DMS79 (cell line): ENCODE results near the gene EIF2B1.
A peak's percentile ranks its signal among the peaks of the same experiment; 100 is the strongest.
"Not testable (repeated sequence)": the region's sequence is repeated elsewhere in the genome, so short reads cannot be mapped to it uniquely, and the experiment has no call there.

ENCODE experiments used
- DNase-seq: peaks from one replicate; lab custom pipeline; 2025; lab: John Stamatoyannopoulos, UW

The EIF2B1 gene

DNA sequence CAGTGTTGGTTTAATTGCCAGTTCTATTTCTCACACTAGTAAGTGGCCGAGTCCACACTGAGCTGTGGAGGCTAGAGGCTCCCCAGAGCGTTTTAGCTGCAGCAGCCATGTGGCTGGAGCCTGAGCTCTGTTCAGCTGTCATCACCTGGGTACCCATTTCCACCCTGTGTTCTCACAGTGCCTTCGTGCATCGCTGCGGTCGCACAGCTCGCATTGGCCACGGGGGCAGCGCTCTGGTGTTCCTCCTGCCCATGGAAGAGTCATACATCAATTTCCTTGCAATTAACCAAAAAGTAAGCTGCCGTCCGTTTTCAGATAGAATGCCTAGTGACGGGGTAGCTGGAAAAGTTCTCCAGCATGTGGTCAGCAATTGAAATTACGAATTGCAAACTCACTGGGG, 15.9 kb downstream of the EIF2B1 start:
- no peak for DNase-seq

DNA sequence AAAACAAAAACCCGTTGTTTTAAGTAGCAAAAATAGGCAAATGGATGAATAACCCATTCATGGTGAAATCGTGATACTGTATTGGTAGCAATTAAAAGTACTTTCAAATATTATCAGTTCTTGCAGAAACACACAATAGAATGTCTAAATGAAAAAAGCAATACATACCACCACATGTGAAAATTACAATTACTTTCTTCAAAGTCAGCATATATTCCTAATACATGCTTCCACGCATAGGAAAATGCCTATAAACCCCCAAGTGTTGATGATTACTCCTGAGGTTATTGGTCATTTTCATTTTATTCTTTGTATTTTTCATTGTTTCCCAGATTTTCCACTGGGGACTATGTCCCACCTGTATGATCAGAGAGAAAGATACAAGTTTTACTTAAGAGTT, 16.3 kb downstream of the EIF2B1 start:
- DNase-seq = no peak

DNA sequence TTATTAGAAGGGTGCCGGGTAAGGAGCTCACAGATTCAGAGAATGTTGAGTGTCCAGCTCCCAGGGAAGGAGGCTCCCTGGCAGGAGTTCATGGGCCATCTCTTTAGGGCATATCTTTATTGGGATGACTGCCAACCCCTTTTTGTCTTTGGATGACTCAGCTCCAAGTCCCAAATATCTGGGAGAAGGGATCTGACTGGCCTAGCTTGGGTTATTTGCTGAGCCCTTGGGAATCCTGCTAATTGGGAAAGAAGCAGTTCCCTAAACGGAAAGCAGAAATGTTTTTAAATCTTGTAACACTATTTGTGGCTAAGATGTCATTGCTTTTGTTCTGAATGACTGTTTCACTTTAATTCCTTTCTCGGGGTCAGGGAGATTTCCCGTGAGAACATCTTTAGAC, 19.0 kb downstream of the EIF2B1 start:
- no peak for DNase-seq

DNA sequence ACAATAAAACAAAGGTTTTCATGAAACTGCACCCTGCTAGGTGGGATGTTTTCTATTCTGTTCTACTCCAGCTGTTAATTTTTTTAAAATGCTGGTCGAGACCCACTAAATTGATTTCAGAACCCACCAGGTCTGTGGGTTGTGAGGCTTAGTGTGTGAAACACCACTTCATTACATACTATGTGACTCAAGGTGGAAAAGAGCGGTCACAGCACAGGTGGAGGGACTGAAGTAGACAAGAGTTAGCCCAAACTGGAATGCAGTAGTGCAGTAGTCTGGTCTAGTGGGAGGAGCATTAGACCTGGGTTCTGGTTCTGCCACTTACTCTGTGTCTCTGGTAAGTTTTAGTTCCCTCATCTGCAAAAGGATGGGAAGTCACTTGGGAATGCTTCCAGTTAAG, 19.4 kb downstream of the EIF2B1 start:
- no peak for DNase-seq

DNA sequence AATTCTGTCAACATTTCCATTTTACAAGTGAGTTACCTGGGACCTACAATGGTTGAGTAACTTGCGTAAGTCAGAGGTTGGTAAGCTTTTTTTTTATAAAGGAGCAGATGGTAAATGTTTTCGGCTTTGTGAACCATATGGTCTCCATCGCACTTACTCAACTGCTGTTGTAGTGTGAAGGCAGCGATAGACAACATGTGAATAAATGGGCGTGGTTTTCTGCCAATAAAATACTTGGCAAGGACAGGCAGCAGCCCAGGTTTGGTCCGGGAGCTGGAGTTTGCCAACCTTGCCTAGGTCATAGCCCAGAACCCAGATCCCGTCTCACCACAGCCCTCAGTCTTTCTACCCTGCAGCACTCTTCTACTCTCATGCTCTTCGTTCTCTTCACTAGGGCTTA, 25.3 kb downstream of the EIF2B1 start:
- no peak for DNase-seq

DNA sequence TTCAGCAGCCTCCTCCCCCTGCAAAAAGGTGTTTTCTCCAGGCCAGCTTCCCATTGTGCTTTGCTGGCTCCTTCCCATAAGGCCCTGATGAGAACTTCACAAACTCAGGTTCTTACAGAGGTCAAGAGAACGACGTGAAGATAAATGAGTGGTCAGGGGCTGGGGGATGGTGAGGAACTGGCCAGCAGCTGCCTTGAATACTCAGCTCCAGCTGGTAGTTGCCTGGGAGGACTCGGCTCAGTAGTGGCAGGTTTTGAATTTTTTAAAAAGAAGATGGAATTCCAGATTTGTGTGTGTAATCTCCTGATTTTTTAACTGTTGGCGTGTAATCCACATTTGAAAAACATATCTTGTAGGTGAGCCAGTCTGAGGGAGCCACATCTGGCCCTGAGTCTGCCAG, 25.7 kb downstream of the EIF2B1 start:
- DNase-seq = no peak

DNA sequence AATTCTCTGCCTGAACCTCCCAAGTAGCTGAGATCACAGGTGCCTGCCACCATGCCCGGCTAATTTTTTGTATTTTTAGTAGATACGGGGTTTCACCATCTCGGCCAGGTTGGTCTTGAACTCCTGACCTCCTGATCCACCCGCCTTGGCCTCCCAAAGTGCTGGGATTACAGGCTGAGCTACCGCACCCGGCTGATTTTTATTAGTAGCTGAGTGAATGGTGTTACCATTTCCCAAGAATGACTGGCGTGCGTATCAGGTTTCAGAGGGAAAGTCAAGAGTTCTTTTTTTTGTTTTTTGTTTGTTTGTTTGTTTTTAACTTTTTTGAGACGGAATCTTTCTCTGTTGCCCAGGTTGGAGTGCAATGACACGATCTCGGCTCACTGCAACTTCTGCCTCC, 30.0 kb downstream of the EIF2B1 start:
- not testable (repeated sequence) for DNase-seq

DNA sequence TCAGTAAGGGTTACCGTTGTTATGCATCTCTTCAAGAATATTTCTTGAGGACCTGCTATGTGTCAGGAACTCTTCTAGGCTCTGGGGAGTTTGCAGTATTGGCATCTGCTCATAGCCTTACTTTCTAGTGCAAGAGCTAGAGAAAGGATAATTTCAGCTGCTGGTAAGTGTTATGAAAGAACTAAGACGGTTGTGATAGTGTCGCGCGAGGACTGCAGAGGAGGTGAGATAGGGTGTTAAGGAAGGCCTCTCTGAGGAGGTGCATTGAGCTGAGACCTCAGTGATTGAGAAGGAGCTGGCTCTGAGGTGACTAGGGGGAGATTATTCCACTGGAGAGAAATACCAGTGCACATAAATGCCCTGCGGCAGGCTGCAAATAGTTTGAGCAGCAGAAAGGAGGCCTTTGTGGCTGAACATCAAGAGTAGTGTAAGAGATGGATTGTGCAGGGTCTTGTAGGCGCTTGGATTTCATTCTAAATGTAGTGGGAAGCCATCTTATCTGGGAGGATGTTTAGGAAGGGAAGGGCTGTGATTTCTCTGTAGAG, 30.8 kb downstream of the EIF2B1 start:
- no peak for DNase-seq

DNA sequence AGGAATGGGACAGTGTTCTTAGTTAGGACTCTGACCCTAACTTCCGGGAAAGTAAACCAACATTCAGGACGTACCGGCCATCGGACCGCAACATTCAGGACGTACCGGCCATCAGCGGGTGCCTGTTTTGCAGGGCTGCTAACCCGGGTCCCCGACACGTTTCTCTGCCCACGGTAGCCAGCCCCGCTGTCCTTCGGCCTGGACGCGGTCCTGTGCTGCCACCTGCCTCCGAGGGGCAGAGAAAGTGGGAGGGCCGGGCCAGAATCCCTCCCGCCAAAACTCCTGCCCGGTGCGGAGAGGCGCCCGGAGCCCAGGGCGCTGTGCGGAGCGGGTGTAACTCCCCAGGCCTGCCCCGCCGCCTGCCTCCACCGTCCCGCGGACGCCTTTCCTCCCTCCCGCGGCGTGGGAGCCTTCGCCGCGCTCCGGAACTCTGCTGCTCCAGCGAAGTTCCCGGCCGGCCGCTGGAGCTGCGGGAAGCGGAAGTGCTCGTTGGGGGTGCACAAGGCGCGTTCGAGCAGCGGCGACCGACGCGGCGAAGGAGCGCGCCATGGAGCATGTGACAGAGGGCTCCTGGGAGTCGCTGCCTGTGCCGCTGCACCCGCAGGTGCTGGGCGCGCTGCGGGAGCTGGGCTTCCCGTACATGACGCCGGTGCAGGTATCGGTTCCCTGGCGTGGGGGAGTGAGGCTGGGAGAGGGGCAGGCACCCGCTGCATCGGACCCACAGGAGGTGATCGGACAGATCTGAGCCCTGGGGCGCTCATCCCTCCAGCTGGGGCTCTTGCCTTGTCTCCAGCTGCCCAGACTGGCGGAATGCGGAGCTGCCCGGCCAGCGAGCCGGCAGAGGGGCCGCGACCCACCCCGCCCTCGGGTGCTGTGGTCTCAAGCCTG, 31.6 kb downstream of the EIF2B1 start, which contains the start of gene DDX55:
TSS of gene DDX55 (plus strand) at position 498 of the 888 bp plus-strand sequence. CDS start at position 548, 50 bp downstream.
- peak; percentile 66 for DNase-seq

DNA sequence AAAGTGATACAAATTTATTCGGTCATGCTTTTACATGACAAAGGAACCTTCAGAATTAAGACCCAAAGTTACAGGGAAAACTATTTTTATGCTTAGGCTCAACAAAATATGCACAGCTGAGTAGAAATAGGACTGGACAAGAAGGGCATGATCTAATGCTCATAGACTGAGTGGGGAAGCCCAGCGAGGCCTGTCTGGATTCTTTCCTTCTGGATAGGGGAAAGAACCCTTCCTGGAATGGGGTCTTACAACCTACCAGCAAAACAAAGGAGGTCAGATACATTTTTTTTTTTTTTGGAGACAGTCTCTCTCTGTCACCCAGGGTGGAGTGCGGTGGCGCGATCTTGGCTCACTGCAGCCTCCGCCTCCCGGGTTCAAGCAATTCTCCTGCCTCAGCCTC, 33.8 kb downstream of the EIF2B1 start:
- no peak for DNase-seq

DNA sequence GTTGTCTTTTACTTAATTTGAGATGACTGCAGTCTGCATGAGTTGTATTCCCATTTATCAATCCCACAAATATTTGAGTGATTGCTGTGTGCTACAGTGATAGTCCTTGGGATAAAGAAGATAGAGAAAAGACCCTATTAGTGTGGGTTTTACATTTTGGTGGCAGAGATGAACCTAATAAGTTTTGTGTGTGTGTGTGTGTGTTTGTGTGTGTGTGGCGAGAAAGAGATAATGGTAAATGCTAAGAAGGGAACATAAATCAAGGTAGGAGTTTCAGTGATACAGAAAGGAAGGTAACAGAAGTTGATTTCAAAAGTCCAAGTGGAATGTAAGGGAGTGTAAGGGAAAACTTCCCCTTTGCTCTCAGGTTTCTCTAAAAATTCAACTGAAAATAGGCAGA, 34.2 kb downstream of the EIF2B1 start:
- DNase-seq = no peak

DNA sequence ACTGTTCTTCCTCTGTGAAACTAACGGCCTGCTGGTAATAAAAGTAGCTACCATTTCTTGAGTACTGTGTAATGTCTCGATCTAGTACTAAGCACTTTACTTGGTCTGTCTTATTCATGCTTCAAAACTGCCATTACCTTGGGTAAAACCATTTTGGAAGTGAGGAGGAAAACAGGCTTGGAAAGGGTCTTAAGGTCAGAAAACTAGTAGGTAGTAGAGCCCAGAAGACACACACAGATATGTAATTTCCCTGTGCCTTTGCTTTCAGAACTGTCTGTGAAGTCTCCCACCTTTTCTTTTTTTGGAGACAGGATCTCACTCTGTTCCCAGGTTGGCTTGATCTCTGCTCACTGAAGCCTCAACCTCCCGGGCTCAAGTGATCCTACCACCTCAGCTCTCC, 35.0 kb downstream of the EIF2B1 start:
- no peak for DNase-seq

DNA sequence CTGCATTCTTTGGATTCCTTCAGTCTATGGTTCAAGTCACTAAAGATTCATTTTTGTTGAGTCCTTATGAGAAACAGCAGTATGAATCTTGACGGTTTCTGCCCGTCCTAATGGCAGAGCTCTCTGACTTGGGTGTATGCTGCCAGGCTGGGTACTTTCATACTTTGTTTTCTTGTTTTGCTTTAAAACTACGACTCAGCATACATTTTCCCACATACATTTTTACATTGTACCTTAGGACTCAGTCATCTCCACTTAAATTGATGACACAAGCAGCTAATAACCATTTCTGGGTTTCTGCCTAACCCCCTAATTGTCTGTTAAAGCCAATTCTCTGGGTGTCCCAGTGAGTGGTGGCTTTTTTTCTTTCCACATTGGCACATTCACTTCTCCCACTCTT, 36.4 kb downstream of the EIF2B1 start:
- no peak for DNase-seq

DNA sequence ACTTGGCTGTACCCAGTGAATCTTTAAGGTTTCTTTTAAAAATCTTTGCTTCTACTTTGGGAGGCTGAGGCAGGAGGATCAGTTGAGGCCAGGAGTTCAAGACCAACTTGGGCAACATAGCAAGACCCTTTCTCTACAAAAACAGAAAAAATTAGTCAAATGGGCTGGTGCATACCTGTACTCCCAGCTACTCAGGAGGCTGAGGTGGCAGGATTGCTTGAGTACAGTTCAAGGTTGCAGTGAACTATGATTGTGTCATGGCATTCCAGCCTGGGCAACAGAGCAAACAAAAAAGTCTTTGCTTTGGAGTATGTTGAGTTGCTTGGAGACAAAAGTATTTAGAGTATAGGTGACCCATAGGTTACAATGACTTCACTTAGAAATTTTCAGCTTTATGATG, 37.8 kb downstream of the EIF2B1 start:
- DNase-seq = no peak

DNA sequence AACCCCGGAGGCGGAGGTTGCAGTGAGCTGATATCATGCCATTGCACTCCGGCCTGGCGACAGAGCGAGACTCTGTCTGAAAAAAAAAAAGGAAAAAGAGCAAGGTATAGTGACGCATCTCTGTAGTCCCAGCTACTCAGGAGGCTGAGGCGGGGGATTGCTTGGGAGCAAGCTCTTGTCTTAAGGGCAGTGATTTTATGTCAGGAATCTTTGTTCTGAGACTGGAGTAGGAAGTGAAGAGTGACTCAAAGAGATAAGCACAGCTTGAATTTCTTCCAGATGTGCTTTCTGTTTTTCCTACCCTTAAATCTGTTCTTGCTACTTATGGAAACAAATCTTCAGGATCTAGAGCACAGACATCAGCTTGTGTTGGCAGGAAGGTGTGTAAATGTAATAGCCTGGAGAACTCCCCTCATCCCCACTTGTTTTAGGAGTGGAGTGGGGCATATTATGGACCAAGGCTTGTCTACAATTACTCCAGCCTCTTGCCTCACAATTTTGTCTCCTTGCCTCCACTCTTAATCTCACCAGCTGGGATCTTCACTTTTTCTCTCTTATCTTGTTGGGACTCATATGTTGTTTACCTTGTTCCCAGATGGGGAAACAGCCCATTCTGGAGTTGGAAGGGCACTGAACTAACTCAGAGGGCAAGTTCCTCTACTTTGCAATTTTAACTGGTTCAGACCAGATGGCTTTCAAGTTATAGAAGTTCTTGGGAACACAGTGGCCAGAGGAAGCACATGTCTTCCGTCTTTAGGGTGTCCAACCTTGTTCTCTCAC, 41.6 kb downstream of the EIF2B1 start:
- no peak for DNase-seq

DNA sequence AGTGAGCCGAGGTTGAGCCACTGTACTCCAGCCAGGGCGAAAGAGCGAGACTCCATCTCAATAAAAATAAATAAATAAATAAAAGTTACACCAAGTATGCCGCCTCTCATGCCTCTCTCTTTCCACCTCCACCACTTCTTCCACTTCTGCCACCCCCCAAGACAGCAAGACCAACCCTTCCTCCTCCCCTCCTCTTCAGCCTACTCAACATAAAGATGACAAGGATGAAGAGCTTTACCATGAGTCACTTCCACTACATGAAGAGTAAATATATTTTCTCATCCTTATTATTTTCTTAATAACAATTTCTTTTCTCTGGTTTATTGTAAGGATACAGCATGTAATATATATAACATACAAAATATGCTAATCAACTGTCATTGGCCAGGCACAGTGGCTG, 52.7 kb downstream of the EIF2B1 start:
- DNase-seq = no peak

DNA sequence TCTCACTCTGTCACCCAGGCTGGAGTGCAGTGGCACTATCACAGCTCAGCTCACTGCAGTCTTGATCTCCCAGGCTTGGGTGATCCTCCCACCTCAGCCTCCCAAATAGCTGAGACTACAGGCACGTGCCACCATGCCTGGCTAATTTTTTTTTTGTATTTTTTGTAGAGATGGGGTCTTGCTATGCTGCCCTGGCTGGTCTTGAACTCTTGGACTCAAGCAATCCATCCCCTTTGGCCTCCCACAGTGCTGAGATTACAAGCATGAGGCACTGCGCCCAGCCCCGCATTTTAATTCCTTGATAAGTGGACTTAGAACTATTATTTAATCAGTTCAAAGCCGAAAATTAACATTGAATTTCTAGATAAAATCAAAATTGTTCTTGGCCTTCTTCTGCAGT, 54.7 kb downstream of the EIF2B1 start:
- not testable (repeated sequence) for DNase-seq

DNA sequence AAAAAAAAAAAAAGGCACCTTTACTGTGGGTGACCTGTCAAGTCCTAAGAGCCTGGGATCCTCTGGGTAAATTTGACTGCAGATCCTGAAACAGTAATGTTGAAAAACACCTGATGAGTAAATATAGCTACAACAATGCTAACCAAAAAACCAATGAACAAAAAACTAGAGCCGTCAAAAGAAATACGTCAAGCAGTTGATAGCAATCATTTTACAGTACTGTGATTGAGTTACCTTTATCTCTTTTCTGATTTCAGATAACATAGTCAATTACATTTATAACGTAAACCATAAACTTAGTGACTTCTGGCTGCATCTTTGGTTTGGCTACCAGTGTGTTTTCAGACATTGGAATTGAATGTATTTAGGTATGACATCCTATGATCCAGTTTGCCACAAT, 55.2 kb downstream of the EIF2B1 start:
- DNase-seq = no peak

DNA sequence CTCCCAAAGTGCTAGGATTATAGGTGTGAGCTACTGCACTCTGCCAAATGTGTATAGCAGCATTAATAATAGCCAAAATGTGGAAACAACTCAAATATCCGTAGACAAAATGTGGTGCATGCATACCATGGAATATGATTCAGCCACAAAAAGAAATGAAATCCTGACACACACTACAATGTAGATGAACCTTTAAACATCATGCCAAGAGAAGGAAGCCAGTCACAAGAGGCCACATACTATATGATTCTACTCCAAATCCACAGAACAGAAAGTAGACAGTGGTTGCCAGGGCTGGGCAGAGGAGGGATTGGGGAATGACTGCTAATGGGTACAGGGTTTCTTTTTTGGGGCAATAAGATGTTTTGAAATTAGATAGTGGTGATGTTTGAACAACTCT, 56.9 kb downstream of the EIF2B1 start:
- DNase-seq = no peak

DNA sequence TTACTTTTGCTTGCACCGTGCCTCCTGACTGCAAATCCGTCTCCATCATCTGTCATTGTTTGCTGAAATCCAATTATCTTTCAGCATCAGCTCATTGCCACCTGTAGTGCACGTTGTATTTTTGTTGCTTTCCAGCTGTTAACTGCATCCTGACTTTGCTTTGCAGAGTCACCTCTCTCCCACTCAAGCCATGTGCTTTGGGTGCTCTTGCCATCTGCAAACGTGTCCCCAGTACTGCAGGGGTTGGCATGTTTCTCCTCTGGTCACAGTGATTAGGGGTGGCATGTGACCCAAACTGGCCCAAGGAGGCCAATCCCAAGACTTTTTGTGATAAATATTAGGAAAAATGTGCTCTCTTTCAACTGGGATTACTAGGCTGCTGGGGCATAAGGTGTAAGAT, 59.6 kb downstream of the EIF2B1 start:
- no peak for DNase-seq

DNA sequence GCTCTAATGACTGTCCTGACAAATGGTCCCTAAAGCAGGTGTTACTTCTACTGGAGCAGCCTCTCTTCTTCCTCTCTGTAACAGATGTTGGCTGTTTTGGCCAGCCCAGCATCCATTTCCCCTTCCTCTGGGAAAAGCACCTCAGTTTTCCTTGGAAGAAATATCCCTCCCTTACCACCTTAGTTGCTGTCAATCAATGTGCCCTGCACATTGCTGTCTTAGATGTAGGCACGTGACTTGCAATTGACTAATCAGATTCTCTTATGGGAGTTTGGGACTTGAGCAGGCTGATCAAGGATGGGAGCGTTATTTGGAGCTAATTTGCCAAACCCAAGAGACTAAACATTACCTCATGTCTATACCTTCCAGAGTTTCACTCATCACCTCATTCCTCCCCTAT, 61.1 kb downstream of the EIF2B1 start:
- no peak for DNase-seq

DNA sequence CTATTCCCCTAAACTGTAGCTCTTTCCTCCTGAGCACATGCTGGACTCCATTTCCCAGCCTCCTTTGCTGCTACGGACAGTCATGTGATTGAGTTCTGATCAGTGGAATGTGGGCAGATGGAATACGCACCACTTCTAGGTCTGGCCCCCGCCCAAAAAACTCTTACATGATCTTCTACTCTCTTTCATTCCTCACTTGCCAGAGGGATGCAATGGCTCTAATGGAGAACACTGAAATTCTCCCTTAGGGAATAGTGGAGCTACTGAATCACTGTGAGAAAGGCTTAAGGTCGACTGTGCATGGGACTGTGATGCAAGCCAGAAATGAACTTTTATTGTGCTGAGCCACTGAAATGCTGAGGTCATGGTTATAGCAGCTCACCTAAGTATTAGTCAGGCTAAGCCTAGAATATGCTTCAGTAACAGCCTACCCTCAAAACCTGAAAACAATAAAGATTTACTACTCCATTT, 62.1 kb downstream of the EIF2B1 start:
- no peak for DNase-seq
